IMR-90 (cell line): Measurements from ENCODE around the gene GPHB5. TPM values are rescaled to one million over a fixed set of nuclear protein-coding genes. Genes with fewer than 3 reads are reported as not detected.

Source experiments
- ATAC-seq: fragments of 200-7000 bp; cut with Tn5 transposase; 2 replicates; pipeline ENCODE4 v1.9.1; 2020; ENCODE audit warnings: low read depth, mild to moderate bottlenecking, moderate library complexity
- BruUV-seq: library from RNA; stranded (reverse); fragments of 400-500 nt; replicated peaks from 2 replicates; lab custom pipeline; 2021; lab: Mats Ljungman, UMichigan
- CTCF ChIA-PET: fragments of 300-600 bp; formaldehyde crosslinking; extraction: SDS; loops from one replicate; lab custom pipeline; 2021; ENCODE audit warnings: antibody characterized with exemption; lab: Yijun Ruan, JAX
- POLR2A ChIA-PET: fragments of 300-600 bp; sonication (Branson Sonifier 250); formaldehyde crosslinking; loops from one replicate; lab custom pipeline; 2022; ENCODE audit warnings: antibody characterized with exemption; ENCODE audit not compliant: unreplicated experiment; lab: Charles Lee
- DNase-seq: peaks from one replicate; pipeline ENCODE4 v3.0.0; 2013
- H2AFZ ChIP-seq: replicated peaks from 2 replicates; pipeline ENCODE3; 2013; ENCODE audit warnings: low read length, mild to moderate bottlenecking; ENCODE audit not compliant: poor library complexity
- H2AK5ac ChIP-seq: 2 replicates; pipeline ENCODE4 v1.6.1; 2013; ENCODE audit warnings: low read depth, low read length, inconsistent platforms
- H2AK9ac ChIP-seq: replicated peaks from 2 replicates; pipeline ENCODE3; 2013; ENCODE audit warnings: mild to moderate bottlenecking, low read depth, low read length, moderate library complexity; ENCODE audit not compliant: poor library complexity
- H2BK120ac ChIP-seq: 2 replicates; pipeline ENCODE4 v1.6.1; 2013; ENCODE audit warnings: low read depth, low read length, inconsistent platforms
- H2BK15ac ChIP-seq: 3 replicates; pipeline ENCODE4 v1.6.1; 2013; ENCODE audit warnings: low read depth, low read length, inconsistent platforms
- H2BK20ac ChIP-seq: 2 replicates; pipeline ENCODE4 v1.6.1; 2013; ENCODE audit warnings: low read depth, mild to moderate bottlenecking, inconsistent platforms, low read length, moderate library complexity
- H2BK5ac ChIP-seq: 2 replicates; pipeline ENCODE4 v1.6.1; 2013; ENCODE audit warnings: mild to moderate bottlenecking, low read depth, low read length, inconsistent platforms; ENCODE audit not compliant: poor library complexity, severe bottlenecking
- H3K14ac ChIP-seq: replicated peaks from 2 replicates; pipeline ENCODE4 v1.6.1; 2013; ENCODE audit warnings: low read depth, low read length, inconsistent platforms
- H3K18ac ChIP-seq: 2 replicates; pipeline ENCODE4 v1.6.1; 2013; ENCODE audit warnings: low read depth, low read length, control low read depth
- H3K23ac ChIP-seq: 2 replicates; pipeline ENCODE4 v1.6.1; 2013; ENCODE audit warnings: low read depth, low read length, inconsistent platforms
- H3K27ac ChIP-seq: 2 replicates; pipeline ENCODE4 v1.5.1; 2013; ENCODE audit warnings: mild to moderate bottlenecking, control low read depth, low read length; ENCODE audit not compliant: insufficient read depth
- H3K27me3 ChIP-seq: 2 replicates; pipeline ENCODE4 v1.6.1; 2013; ENCODE audit warnings: low read length; ENCODE audit not compliant: control insufficient read depth, insufficient read depth
- H3K36me3 ChIP-seq: 2 replicates; pipeline ENCODE4 v1.6.1; 2013; ENCODE audit warnings: low read length, mixed read lengths; ENCODE audit not compliant: control insufficient read depth, insufficient read depth
- H3K4ac ChIP-seq: 2 replicates; pipeline ENCODE4 v1.6.1; 2013; ENCODE audit warnings: low read depth, low read length, inconsistent platforms
- H3K4me1 ChIP-seq: 2 replicates; pipeline ENCODE4 v1.6.1; 2013; ENCODE audit warnings: low read length, mixed read lengths; ENCODE audit not compliant: control insufficient read depth, insufficient read depth
- H3K4me2 ChIP-seq: 2 replicates; pipeline ENCODE4 v1.6.1; 2013; ENCODE audit warnings: low read depth, mild to moderate bottlenecking, control low read depth, low read length, moderate library complexity
- H3K4me3 ChIP-seq: 2 replicates; pipeline ENCODE4 v1.5.1; 2013; ENCODE audit warnings: low read depth, mild to moderate bottlenecking, control low read depth, low read length, moderate library complexity; ENCODE audit not compliant: insufficient read depth
- H3K56ac ChIP-seq: 2 replicates; pipeline ENCODE4 v1.6.1; 2013; ENCODE audit warnings: low read length, inconsistent platforms; ENCODE audit not compliant: insufficient read depth; ENCODE audit errors: extremely low read depth
- H3K79me1 ChIP-seq, 2 experiments: 2 replicates each; pipeline ENCODE4 v1.6.1; 2013; ENCODE audit warnings: low read length in 2 of 2, inconsistent platforms in 1 of 2, low read depth in 1 of 2
- H3K9ac ChIP-seq: 2 replicates; pipeline ENCODE4 v1.6.1; 2013; ENCODE audit warnings: low read depth, low read length, control low read depth
- H3K9me1 ChIP-seq: 2 replicates; pipeline ENCODE4 v1.6.1; 2013; ENCODE audit warnings: low read length, inconsistent platforms; ENCODE audit not compliant: insufficient read depth
- H3K9me3 ChIP-seq: 2 replicates; pipeline ENCODE4 v1.6.1; 2013; ENCODE audit warnings: low read length; ENCODE audit not compliant: control insufficient read depth, insufficient read depth
- H4K20me1 ChIP-seq: 2 replicates; pipeline ENCODE4 v1.6.1; 2013; ENCODE audit warnings: low read length, inconsistent platforms; ENCODE audit not compliant: insufficient read depth
- H4K5ac ChIP-seq: 2 replicates; pipeline ENCODE4 v1.6.1; 2013; ENCODE audit warnings: mild to moderate bottlenecking, low read depth, low read length, control low read depth
- H4K8ac ChIP-seq, 2 experiments: 2 replicates each; pipeline ENCODE4 v1.6.1; 2013; ENCODE audit warnings: low read depth in 2 of 2, low read length in 2 of 2, control low read depth in 1 of 2, inconsistent platforms in 1 of 2
- H4K91ac ChIP-seq: 2 replicates; pipeline ENCODE4 v1.6.1; 2013; ENCODE audit warnings: low read depth, low read length, inconsistent platforms; ENCODE audit not compliant: insufficient read depth
- CEBPB ChIP-seq: IDR thresholded peaks from 2 replicates; pipeline ENCODE4 v1.6.1; 2012; ENCODE audit warnings: low read depth, low read length, improper control_type of control experiment
- CHD1 ChIP-seq: IDR thresholded peaks from 2 replicates; pipeline ENCODE4 v1.6.1; 2012; ENCODE audit warnings: low read depth, low read length, improper control_type of control experiment
- FOS ChIP-seq: fragments of 150-350 bp; IDR thresholded peaks from 2 replicates; pipeline ENCODE4 v1.6.1; 2016; ENCODE audit warnings: low read depth, low read length
- MAFK ChIP-seq: IDR thresholded peaks from 2 replicates; pipeline ENCODE4 v1.6.1; 2012; ENCODE audit warnings: low read depth, low read length, improper control_type of control experiment
- MAZ ChIP-seq: IDR thresholded peaks from 2 replicates; pipeline ENCODE4 v1.6.1; 2012; ENCODE audit warnings: low read depth, mild to moderate bottlenecking, low read length, improper control_type of control experiment, moderate library complexity, borderline replicate concordance
- NFE2L2 ChIP-seq: fragments of 150-350 bp; IDR thresholded peaks from 2 replicates; pipeline ENCODE4 v1.6.1; 2016; ENCODE audit warnings: low read depth, mild to moderate bottlenecking, low read length
- POLR2A ChIP-seq: IDR thresholded peaks from 2 replicates; pipeline ENCODE4 v1.6.1; 2012; ENCODE audit warnings: mild to moderate bottlenecking, low read depth, low read length
- RAD21 ChIP-seq: IDR thresholded peaks from 2 replicates; pipeline ENCODE4 v1.6.1; 2012; ENCODE audit warnings: low read length, improper control_type of control experiment
- RCOR1 ChIP-seq: IDR thresholded peaks from 2 replicates; pipeline ENCODE4 v1.6.1; 2012; ENCODE audit warnings: mild to moderate bottlenecking, low read length, improper control_type of control experiment; ENCODE audit not compliant: insufficient replicate concordance
- RFX5 ChIP-seq: IDR thresholded peaks from 2 replicates; pipeline ENCODE4 v1.8.0; 2012; ENCODE audit warnings: low read depth, mild to moderate bottlenecking, low read length, moderate library complexity
- SMC3 ChIP-seq: fragments of 150-350 bp; IDR thresholded peaks from 2 replicates; pipeline ENCODE4 v1.6.1; 2016; ENCODE audit warnings: low read depth, mild to moderate bottlenecking, antibody characterized with exemption, low read length, moderate library complexity
- WGBS, 2 experiments: methylation state at CpG; one replicate each; pipeline versions ENCODE4 v1.1.5 to v1.1.7; 2013; ENCODE audit warnings: missing lambda C conversion rate in 2 of 2; ENCODE audit not compliant: insufficient read length in 1 of 2; ENCODE audit errors: extremely low coverage in 2 of 2; 5-methylcytosine and 5-hydroxymethylcytosine counted together
- dilution Hi-C: fragments of 300-500 bp; cut with HindIII; formaldehyde crosslinking; loops from one replicate; pipeline ENCODE4 v1.14.3; 2018; ENCODE audit warnings: low sequenced_read_pairs; ENCODE audit not compliant: unreplicated experiment
- in situ Hi-C: fragments of 300-500 bp; cut with MboI; formaldehyde crosslinking; loops from 3 replicates; pipeline ENCODE4 v1.14.3; 2019; ENCODE audit warnings: low sequenced_read_pairs, inconsistent platforms, mixed read lengths
- intact Hi-C: fragments of 100-400 bp; cut with micrococcal nuclease; formaldehyde crosslinking; loops from 2 replicates; pipeline ENCODE4 v1.10.0; 2022
- polyA plus RNA-seq, 3 experiments: library from polyadenylated mRNA; depleted of rRNA; stranded (reverse); fragments of >200 nt; gene quantifications; 2 replicates each; pipeline ENCODE4 v1.2.3, GENCODE V29; 2012; ENCODE audit warnings: low replicate concordance in 1 of 3
- total RNA-seq: library from RNA; depleted of rRNA; stranded (reverse); fragments of >200 nt; gene quantifications from 2 replicates; pipeline ENCODE4 v1.2.3, GENCODE V29; 2012
- TF ChIP-seq, protein P1 (sequence below): fragments of 150-350 bp; IDR thresholded peaks from 2 replicates; pipeline ENCODE4 v1.6.1; 2016; ENCODE audit warnings: low read depth, mild to moderate bottlenecking, low read length, moderate library complexity, borderline replicate concordance
- TF ChIP-seq, protein P2 (sequence below): conservative IDR thresholded peaks from 2 replicates; pipeline ENCODE4 v1.5.1; 2012; ENCODE audit warnings: mild to moderate bottlenecking, low read depth, low read length, improper control_type of control experiment
- TF ChIP-seq, protein P3 (sequence below): fragments of 150-350 bp; IDR thresholded peaks from 2 replicates; pipeline ENCODE4 v1.6.1; 2017; ENCODE audit warnings: mild to moderate bottlenecking, antibody characterized with exemption, low read length, low read depth

GPHB5 gene
- total and polyA plus RNA-seq, 2 of the 4 experiments (the other 2 are of a cell fraction): not detected

DNA sequence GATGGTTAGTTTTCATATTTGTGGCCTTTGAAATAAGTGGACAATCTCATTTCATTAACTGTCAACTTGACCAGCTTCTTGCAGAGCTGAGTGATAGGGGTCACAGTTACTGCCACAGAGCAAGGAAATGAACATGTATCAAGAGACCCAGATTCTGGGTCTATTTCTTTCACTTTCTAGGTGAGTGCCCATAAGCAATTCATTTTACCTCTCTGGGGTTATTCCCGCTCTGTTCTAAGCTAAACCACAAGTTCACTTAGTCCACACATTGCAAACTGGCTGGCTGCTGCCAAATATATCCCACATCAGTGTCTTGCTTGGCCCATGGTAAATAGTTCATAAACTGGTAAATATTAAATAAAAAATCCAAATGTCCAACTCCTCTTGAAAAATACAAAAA, 29.9 kb downstream of the GPHB5 start:
- ChIA-PET CTCF (interaction anchor here (0.9 kb wide), 1 partner anchor 12 kb away, joined by 4 read pairs; no protein-coding TSS in a partner anchor), POLR2A (no interaction called here)
- H3K4me1 ChIP-seq: no peaks in the 10 kb centered on the region
- WGBS, 2 experiments: no CpG with 5 or more reads among the region's 1 CpG
- H2AK9ac ChIP-seq: no peak overlapping the region
- no peak for ATAC-seq
- no peaks in the 10 kb centered on the region for H3K9me3 ChIP-seq
- H2AFZ ChIP-seq: no peak overlapping the region
- no peak overlapping the region for H3K4me2 ChIP-seq
- H3K18ac ChIP-seq: no peak overlapping the region
- H3K27me3 ChIP-seq: no peaks in the 10 kb centered on the region
- no peak overlapping the region for H3K9ac ChIP-seq
- no peak overlapping the region for H4K5ac ChIP-seq
- TF ChIP-seq RFX5 (no peak), SMC3 (no peak), FOS (no peak), POLR2A (no peak), MAZ (no peak), RCOR1 (no peak), MAFK (no peak), CHD1 (no peak), NFE2L2 (no peak), RAD21 (no peak), CEBPB (no peak)
- TF ChIP-seq, protein P1, sequence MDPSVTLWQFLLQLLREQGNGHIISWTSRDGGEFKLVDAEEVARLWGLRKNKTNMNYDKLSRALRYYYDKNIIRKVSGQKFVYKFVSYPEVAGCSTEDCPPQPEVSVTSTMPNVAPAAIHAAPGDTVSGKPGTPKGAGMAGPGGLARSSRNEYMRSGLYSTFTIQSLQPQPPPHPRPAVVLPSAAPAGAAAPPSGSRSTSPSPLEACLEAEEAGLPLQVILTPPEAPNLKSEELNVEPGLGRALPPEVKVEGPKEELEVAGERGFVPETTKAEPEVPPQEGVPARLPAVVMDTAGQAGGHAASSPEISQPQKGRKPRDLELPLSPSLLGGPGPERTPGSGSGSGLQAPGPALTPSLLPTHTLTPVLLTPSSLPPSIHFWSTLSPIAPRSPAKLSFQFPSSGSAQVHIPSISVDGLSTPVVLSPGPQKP: no peak
- TF ChIP-seq, protein P2, sequence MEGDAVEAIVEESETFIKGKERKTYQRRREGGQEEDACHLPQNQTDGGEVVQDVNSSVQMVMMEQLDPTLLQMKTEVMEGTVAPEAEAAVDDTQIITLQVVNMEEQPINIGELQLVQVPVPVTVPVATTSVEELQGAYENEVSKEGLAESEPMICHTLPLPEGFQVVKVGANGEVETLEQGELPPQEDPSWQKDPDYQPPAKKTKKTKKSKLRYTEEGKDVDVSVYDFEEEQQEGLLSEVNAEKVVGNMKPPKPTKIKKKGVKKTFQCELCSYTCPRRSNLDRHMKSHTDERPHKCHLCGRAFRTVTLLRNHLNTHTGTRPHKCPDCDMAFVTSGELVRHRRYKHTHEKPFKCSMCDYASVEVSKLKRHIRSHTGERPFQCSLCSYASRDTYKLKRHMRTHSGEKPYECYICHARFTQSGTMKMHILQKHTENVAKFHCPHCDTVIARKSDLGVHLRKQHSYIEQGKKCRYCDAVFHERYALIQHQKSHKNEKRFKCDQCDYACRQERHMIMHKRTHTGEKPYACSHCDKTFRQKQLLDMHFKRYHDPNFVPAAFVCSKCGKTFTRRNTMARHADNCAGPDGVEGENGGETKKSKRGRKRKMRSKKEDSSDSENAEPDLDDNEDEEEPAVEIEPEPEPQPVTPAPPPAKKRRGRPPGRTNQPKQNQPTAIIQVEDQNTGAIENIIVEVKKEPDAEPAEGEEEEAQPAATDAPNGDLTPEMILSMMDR: no peak
- TF ChIP-seq, protein P3, sequence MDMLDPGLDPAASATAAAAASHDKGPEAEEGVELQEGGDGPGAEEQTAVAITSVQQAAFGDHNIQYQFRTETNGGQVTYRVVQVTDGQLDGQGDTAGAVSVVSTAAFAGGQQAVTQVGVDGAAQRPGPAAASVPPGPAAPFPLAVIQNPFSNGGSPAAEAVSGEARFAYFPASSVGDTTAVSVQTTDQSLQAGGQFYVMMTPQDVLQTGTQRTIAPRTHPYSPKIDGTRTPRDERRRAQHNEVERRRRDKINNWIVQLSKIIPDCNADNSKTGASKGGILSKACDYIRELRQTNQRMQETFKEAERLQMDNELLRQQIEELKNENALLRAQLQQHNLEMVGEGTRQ: no peak
- in situ Hi-C loops: no loop called here
- no TSS peak for BruUV-seq
- no peak overlapping the region for H2BK120ac ChIP-seq
- H3K14ac ChIP-seq: no peak overlapping the region
- no peak overlapping the region for H4K91ac ChIP-seq
- no peak overlapping the region for H2BK15ac ChIP-seq
- H3K56ac ChIP-seq: no peak overlapping the region
- no peak overlapping the region for H2BK5ac ChIP-seq
- dilution Hi-C loops: no loop called here
- peaks cover 4% of the 10 kb centered on the region; the same call in 1 of the 2 replicates for H3K36me3 ChIP-seq
- H3K27ac ChIP-seq: no peak overlapping the region
- H4K8ac ChIP-seq: no peak overlapping the region
- no peak overlapping the region for H3K4ac ChIP-seq
- no peaks in the 10 kb centered on the region for H3K9me1 ChIP-seq
- no peak overlapping the region for H3K23ac ChIP-seq
- no peak for DNase-seq
- no peak overlapping the region for H2AK5ac ChIP-seq
- H2BK20ac ChIP-seq: no peak overlapping the region
- no peak overlapping the region for H3K4me3 ChIP-seq
- intact Hi-C loops: no loop called here
- H4K20me1 ChIP-seq: no peaks in the 10 kb centered on the region
- no peaks in the 10 kb centered on the region for H3K79me1 ChIP-seq
